Measurements from ENCODE around the gene LRCOL1.

Gene LRCOL1

GRCh38 chr12:132575661-132576060, 34.7 kb downstream of the LRCOL1 start:
- Histone ChIP-seq H3K36me3 (ENCODE audit: insufficient read depth, low read length) (peaks cover 77% of the 10 kb centered on the region), H3K27ac (ENCODE audit: low read length) (no peak overlapping the region), H3K4me2 (ENCODE audit: insufficient read depth, low read length) (no peak overlapping the region), H3K4me1 (ENCODE audit: insufficient read depth, low read length) (no peaks in the 10 kb centered on the region), H3K4me3 (ENCODE audit: low read depth in 1 of 2, low read length in 2 of 2) (no peak overlapping the region), H3K79me2 (ENCODE audit: insufficient read depth, low read length) (no peaks in the 10 kb centered on the region), H3K9me3 (ENCODE audit: insufficient read depth, low read length, severe bottlenecking) (no peaks in the 10 kb centered on the region), H3K27me3 (ENCODE audit: insufficient read depth, low read length, poor library complexity) (no peaks in the 10 kb centered on the region), H2AFZ (ENCODE audit: low read depth, low read length) (no peak overlapping the region), H4K20me1 (ENCODE audit: insufficient read depth, low read length) (peaks cover 29% of the 10 kb centered on the region), H3K9ac (ENCODE audit: low read depth, low read length) (no peak overlapping the region)
- DNase-seq (no peak), ATAC-seq (ENCODE audit: insufficient read depth, low read depth) (no peak)
- TF ChIP-seq, protein P1, sequence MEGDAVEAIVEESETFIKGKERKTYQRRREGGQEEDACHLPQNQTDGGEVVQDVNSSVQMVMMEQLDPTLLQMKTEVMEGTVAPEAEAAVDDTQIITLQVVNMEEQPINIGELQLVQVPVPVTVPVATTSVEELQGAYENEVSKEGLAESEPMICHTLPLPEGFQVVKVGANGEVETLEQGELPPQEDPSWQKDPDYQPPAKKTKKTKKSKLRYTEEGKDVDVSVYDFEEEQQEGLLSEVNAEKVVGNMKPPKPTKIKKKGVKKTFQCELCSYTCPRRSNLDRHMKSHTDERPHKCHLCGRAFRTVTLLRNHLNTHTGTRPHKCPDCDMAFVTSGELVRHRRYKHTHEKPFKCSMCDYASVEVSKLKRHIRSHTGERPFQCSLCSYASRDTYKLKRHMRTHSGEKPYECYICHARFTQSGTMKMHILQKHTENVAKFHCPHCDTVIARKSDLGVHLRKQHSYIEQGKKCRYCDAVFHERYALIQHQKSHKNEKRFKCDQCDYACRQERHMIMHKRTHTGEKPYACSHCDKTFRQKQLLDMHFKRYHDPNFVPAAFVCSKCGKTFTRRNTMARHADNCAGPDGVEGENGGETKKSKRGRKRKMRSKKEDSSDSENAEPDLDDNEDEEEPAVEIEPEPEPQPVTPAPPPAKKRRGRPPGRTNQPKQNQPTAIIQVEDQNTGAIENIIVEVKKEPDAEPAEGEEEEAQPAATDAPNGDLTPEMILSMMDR (IDR thresholded peaks at IDR 0.05; ENCODE audit: borderline replicate concordance, extremely low read depth, low read length, poor library complexity, severe bottlenecking): no peak
- TF ChIP-seq EZH2 (IDR thresholded peaks at IDR 0.05; ENCODE audit: borderline replicate concordance, low read depth, low read length, severe bottlenecking): no peak

DNA sequence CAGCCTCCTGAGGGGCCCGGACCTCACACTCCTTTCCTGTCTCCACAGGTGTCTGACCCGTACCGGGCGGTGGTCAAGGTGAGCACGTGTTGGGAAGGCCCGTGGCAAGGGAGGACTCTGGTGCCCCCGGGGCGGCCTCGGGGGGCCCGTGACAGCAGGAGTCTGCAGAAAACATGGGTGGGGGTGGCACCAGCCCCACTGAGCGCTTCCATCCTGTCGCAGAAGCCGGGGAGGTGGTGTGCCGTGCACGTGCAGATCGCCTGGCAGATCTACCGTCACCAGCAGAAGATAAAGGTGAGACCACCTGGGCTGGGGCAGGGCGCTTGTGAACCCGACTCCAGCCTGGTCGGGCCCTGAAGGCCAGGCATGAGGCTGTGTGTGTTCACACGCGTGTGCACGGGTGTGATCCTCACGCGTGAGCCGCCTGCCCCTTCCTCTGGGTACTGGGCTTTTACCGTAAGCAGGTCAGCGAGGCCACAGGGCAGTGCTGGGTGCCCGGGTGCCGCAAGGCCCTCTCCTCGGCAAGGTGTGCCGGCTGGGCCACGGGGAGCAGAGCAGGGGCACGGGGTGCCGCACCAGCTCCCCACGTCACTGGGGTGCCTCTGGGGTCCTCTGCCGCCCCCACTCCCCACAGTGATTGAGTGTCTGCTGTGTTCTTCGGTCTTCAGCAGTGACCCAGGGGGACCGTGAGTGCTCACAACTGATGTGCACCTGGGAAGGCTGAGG, 35.9 kb downstream of the LRCOL1 start:
- Histone ChIP-seq H2AFZ (ENCODE audit: low read depth, low read length) (no peak overlapping the region), H3K79me2 (ENCODE audit: insufficient read depth, low read length) (no peaks in the 10 kb centered on the region), H3K27me3 (ENCODE audit: insufficient read depth, low read length, poor library complexity) (no peaks in the 10 kb centered on the region), H3K9me3 (ENCODE audit: insufficient read depth, low read length, severe bottlenecking) (no peaks in the 10 kb centered on the region), H3K4me2 (ENCODE audit: insufficient read depth, low read length) (no peak overlapping the region), H3K36me3 (ENCODE audit: insufficient read depth, low read length) (peaks cover 83% of the 10 kb centered on the region), H3K27ac (ENCODE audit: low read length) (no peak overlapping the region), H3K4me3 (ENCODE audit: low read depth in 1 of 2, low read length in 2 of 2) (no peak overlapping the region), H4K20me1 (ENCODE audit: insufficient read depth, low read length) (peaks cover 33% of the 10 kb centered on the region), H3K4me1 (ENCODE audit: insufficient read depth, low read length) (no peaks in the 10 kb centered on the region), H3K9ac (ENCODE audit: low read depth, low read length) (no peak overlapping the region)
- TF ChIP-seq EZH2 (IDR thresholded peaks at IDR 0.05; ENCODE audit: borderline replicate concordance, low read depth, low read length, severe bottlenecking): no peak
- no peak for DNase-seq
- no peak for ATAC-seq (ENCODE audit: insufficient read depth, low read depth)

GRCh38 chr12:132572801-132573760, 37.3 kb downstream of the LRCOL1 start:
- Histone ChIP-seq H3K4me2 (ENCODE audit: insufficient read depth, low read length) (no peak overlapping the region), H3K9ac (ENCODE audit: low read depth, low read length) (no peak overlapping the region), H3K9me3 (ENCODE audit: insufficient read depth, low read length, severe bottlenecking) (no peaks in the 10 kb centered on the region), H3K36me3 (ENCODE audit: insufficient read depth, low read length) (peaks cover 87% of the 10 kb centered on the region), H4K20me1 (ENCODE audit: insufficient read depth, low read length) (peaks cover 44% of the 10 kb centered on the region), H3K4me1 (ENCODE audit: insufficient read depth, low read length) (no peaks in the 10 kb centered on the region), H3K79me2 (ENCODE audit: insufficient read depth, low read length) (peaks cover 9% of the 10 kb centered on the region; the same call in 1 of the 2 replicates), H2AFZ (ENCODE audit: low read depth, low read length) (no peak overlapping the region), H3K27ac (ENCODE audit: low read length) (no peak overlapping the region), H3K4me3 (ENCODE audit: low read depth in 1 of 2, low read length in 2 of 2) (no peak overlapping the region), H3K27me3 (ENCODE audit: insufficient read depth, low read length, poor library complexity) (no peaks in the 10 kb centered on the region)
- ATAC-seq (ENCODE audit: insufficient read depth, low read depth): no peak
- DNase-seq: no peak
- TF ChIP-seq EZH2 (IDR thresholded peaks at IDR 0.05; ENCODE audit: borderline replicate concordance, low read depth, low read length, severe bottlenecking): no peak
- TF ChIP-seq, protein P1 (IDR thresholded peaks at IDR 0.05; ENCODE audit: borderline replicate concordance, extremely low read depth, low read length, poor library complexity, severe bottlenecking): no peak

DNA sequence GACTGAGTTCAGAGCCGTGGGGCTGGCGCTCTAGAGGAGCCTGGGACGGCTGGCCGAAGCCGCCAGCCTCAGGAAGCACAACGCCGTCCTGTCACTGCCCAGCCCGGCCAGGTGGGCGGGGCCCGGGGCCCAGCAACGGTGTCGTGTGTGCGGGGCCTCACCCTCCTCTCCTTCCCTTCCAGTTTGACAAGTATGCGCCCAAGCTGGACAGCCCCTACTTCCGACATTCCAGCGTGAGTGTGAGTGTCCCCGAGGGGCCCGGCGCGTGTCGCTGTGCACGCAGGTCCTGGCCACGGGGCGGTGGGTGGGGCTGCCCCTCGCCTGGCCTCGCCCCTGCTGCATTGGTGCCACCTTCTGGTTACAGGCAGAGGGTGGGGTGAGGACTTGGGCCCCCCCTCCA, 38.3 kb downstream of the LRCOL1 start:
- DNase-seq (no peak), ATAC-seq (ENCODE audit: insufficient read depth, low read depth) (no peak)
- no peak overlapping the region for H3K4me2 ChIP-seq (ENCODE audit: insufficient read depth, low read length)
- TF ChIP-seq EZH2 (IDR thresholded peaks at IDR 0.05; ENCODE audit: borderline replicate concordance, low read depth, low read length, severe bottlenecking): no peak
- TF ChIP-seq, protein P1 (IDR thresholded peaks at IDR 0.05; ENCODE audit: borderline replicate concordance, extremely low read depth, low read length, poor library complexity, severe bottlenecking): no peak
- no peaks in the 10 kb centered on the region for H3K27me3 ChIP-seq (ENCODE audit: insufficient read depth, low read length, poor library complexity)
- no peak overlapping the region for H3K4me3 ChIP-seq (ENCODE audit: low read depth in 1 of 2, low read length in 2 of 2)
- no peak overlapping the region for H2AFZ ChIP-seq (ENCODE audit: low read depth, low read length)
- H3K9ac ChIP-seq (ENCODE audit: low read depth, low read length): no peak overlapping the region
- H3K27ac ChIP-seq (ENCODE audit: low read length): no peak overlapping the region
- peaks cover 87% of the 10 kb centered on the region for H3K36me3 ChIP-seq (ENCODE audit: insufficient read depth, low read length)
- H4K20me1 ChIP-seq (ENCODE audit: insufficient read depth, low read length): peaks cover 54% of the 10 kb centered on the region
- H3K79me2 ChIP-seq (ENCODE audit: insufficient read depth, low read length): peaks cover 18% of the 10 kb centered on the region; the same call in 1 of the 2 replicates
- no peaks in the 10 kb centered on the region for H3K4me1 ChIP-seq (ENCODE audit: insufficient read depth, low read length)
- no peaks in the 10 kb centered on the region for H3K9me3 ChIP-seq (ENCODE audit: insufficient read depth, low read length, severe bottlenecking)

All from DND-41 (cell line).